GF-D8 (cell line): ENCODE data around the gene TTC28.
"Not testable (repeated sequence)": the region's sequence is repeated elsewhere in the genome, so short reads cannot be mapped to it uniquely, and the experiment has no call there.

Source experiments
- DNase-seq: peaks from one replicate; lab custom pipeline; 2025; lab: John Stamatoyannopoulos, UW

The TTC28 gene

GRCh38 chr22:28406246-28406645, 273.4 kb downstream of the TTC28 start:
- no peak for DNase-seq

GRCh38 chr22:28405588-28405987, 274.1 kb downstream of the TTC28 start:
- DNase-seq, result no peak

- DNase-seq, result no peak
Observed at GRCh38 chr22:28402539-28402938, 277.1 kb downstream of the TTC28 start.

- no peak for DNase-seq
Observed at GRCh38 chr22:28402060-28402459, 277.6 kb downstream of the TTC28 start.

GRCh38 chr22:28398981-28399380, 280.7 kb downstream of the TTC28 start:
- no peak for DNase-seq

- DNase-seq, result no peak
Observed at GRCh38 chr22:28398355-28398754, 281.3 kb downstream of the TTC28 start.

GRCh38 chr22:28397306-28397705, 282.3 kb downstream of the TTC28 start:
- DNase-seq, result no peak

GRCh38 chr22:28395920-28396753, 283.5 kb downstream of the TTC28 start:
- DNase-seq, result no peak

GRCh38 chr22:28395520-28395919, 284.1 kb downstream of the TTC28 start:
- DNase-seq, result no peak

GRCh38 chr22:28394513-28395110, 285.0 kb downstream of the TTC28 start:
- no peak for DNase-seq

- no peak for DNase-seq
Observed at GRCh38 chr22:28381429-28382167, 298.0 kb downstream of the TTC28 start.

- no peak for DNase-seq
Observed at GRCh38 chr22:28379951-28380350, 299.7 kb downstream of the TTC28 start.

- DNase-seq, result no peak
Observed at GRCh38 chr22:28379075-28379779, 300.4 kb downstream of the TTC28 start.

GRCh38 chr22:28375761-28376534, 303.7 kb downstream of the TTC28 start:
- no peak for DNase-seq

- DNase-seq, result no peak
Observed at GRCh38 chr22:28373831-28374230, 305.8 kb downstream of the TTC28 start.

GRCh38 chr22:28369854-28370253, 309.8 kb downstream of the TTC28 start:
- DNase-seq, result no peak

GRCh38 chr22:28366856-28367255, 312.8 kb downstream of the TTC28 start:
- DNase-seq, result no peak

- no peak for DNase-seq
Observed at GRCh38 chr22:28365371-28365770, 314.3 kb downstream of the TTC28 start.

- DNase-seq, result not testable (repeated sequence)
Observed at GRCh38 chr22:28364105-28364504, 315.5 kb downstream of the TTC28 start.

GRCh38 chr22:28360939-28361338, 318.7 kb downstream of the TTC28 start:
- no peak for DNase-seq

GRCh38 chr22:28358312-28358711, 321.3 kb downstream of the TTC28 start:
- DNase-seq, result no peak
